ENCODE data around the gene RBMS1.

RBMS1 gene

GRCh38 chr2:160502478-160502877 is 8.9 kb upstream of the RBMS1 start:
- no peak for TF ChIP-seq CTCF (IDR thresholded peaks at IDR 0.05; ENCODE audit: insufficient read depth, missing control alignments)
- FAIRE-seq (no peak), DNase-seq (ENCODE audit: insufficient read length, low spot score) (no peak)

GRCh38 chr2:160501370-160501769 is 7.8 kb upstream of the RBMS1 start:
- FAIRE-seq, result no peak

GRCh38 chr2:160499865-160500264 is 6.3 kb upstream of the RBMS1 start:
- TF ChIP-seq CTCF (IDR thresholded peaks at IDR 0.05; ENCODE audit: insufficient read depth, missing control alignments), result no peak
- FAIRE-seq (no peak), DNase-seq (ENCODE audit: insufficient read length, low spot score) (no peak)

More at GRCh38 chr2:160501370-160501769, 7.8 kb upstream of the RBMS1 start:
- no peak for TF ChIP-seq CTCF (IDR thresholded peaks at IDR 0.05; ENCODE audit: insufficient read depth, missing control alignments)
- no peak for DNase-seq (ENCODE audit: insufficient read length, low spot score)

- FAIRE-seq (no peak), DNase-seq (ENCODE audit: insufficient read length, low spot score) (no peak)
- TF ChIP-seq CTCF (IDR thresholded peaks at IDR 0.05; ENCODE audit: insufficient read depth, missing control alignments), result no peak
Measured at GRCh38 chr2:160498137-160498536, 4.5 kb upstream of the RBMS1 start.

- TF ChIP-seq CTCF (IDR thresholded peaks at IDR 0.05; ENCODE audit: insufficient read depth, missing control alignments), result no peak
- FAIRE-seq, result no peak
- no peak for DNase-seq (ENCODE audit: insufficient read length, low spot score)
Measured at GRCh38 chr2:160494201-160494644, 616 bp upstream of the RBMS1 start.

- FAIRE-seq (no peak), DNase-seq (ENCODE audit: insufficient read length, low spot score) (no peak)
- TF ChIP-seq CTCF (IDR thresholded peaks at IDR 0.05; ENCODE audit: insufficient read depth, missing control alignments), result no peak
Measured at GRCh38 chr2:160492401-160493226, 993 bp downstream of the RBMS1 start.

- TF ChIP-seq CTCF (IDR thresholded peaks at IDR 0.05; ENCODE audit: insufficient read depth, missing control alignments), result no peak
- no peak for DNase-seq (ENCODE audit: insufficient read length, low spot score)
- FAIRE-seq, result no peak
Measured at GRCh38 chr2:160491911-160492371, 1.7 kb downstream of the RBMS1 start.
